ENCODE results near the gene MACROD2. TPM values are rescaled to one million over a fixed set of nuclear protein-coding genes. Genes with fewer than 3 reads are reported as not detected.

MACROD2 gene
- total and polyA plus RNA-seq, 4 donors: 13.0 to 67.1 (median 20.7) TPM

- H3K9me3 ChIP-seq (ENCODE audit: control insufficient read depth in 4 of 4, insufficient read depth in 3 of 4, low read length in 3 of 4): no peaks in the 10 kb centered on the region
- H3K4me1 ChIP-seq (ENCODE audit: control insufficient read depth in 5 of 5, insufficient read depth in 5 of 5, low read length in 5 of 5): peaks cover 0 to under 1% (median 0%) of the 10 kb centered on the region in 5 donors
- WGBS, 2 donors: 90 to 96% methylated on average over 1 of the region's 1 CpG
- no peak overlapping the region for H3K9ac ChIP-seq (ENCODE audit: insufficient read depth in 1 of 2, low read length in 2 of 2)
- ATAC-seq (ENCODE audit: insufficient read depth, low FRiP score) (no peak), DNase-seq (no peak)
- no peak overlapping the region for H3K27ac ChIP-seq (ENCODE audit: low read depth in 1 of 2, low read length in 1 of 2)
- H3K4me3 ChIP-seq: no peak overlapping the region
- TF ChIP-seq, protein P1, sequence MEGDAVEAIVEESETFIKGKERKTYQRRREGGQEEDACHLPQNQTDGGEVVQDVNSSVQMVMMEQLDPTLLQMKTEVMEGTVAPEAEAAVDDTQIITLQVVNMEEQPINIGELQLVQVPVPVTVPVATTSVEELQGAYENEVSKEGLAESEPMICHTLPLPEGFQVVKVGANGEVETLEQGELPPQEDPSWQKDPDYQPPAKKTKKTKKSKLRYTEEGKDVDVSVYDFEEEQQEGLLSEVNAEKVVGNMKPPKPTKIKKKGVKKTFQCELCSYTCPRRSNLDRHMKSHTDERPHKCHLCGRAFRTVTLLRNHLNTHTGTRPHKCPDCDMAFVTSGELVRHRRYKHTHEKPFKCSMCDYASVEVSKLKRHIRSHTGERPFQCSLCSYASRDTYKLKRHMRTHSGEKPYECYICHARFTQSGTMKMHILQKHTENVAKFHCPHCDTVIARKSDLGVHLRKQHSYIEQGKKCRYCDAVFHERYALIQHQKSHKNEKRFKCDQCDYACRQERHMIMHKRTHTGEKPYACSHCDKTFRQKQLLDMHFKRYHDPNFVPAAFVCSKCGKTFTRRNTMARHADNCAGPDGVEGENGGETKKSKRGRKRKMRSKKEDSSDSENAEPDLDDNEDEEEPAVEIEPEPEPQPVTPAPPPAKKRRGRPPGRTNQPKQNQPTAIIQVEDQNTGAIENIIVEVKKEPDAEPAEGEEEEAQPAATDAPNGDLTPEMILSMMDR (IDR thresholded peaks at IDR 0.05; ENCODE audit: control extremely low read depth, extremely low read depth): no peak
- peaks cover 0 to 14% (median 8%) of the 10 kb centered on the region in 3 donors for H3K27me3 ChIP-seq (ENCODE audit: control insufficient read depth in 3 of 3, insufficient read depth in 3 of 3, low read length in 2 of 3)
- no peaks in the 10 kb centered on the region for H3K36me3 ChIP-seq (ENCODE audit: control insufficient read depth in 4 of 4, insufficient read depth in 4 of 4, low read length in 4 of 4)
Observed at GRCh38 chr20:14000917-14001316, 5.6 kb downstream of the MACROD2 start.

DNA sequence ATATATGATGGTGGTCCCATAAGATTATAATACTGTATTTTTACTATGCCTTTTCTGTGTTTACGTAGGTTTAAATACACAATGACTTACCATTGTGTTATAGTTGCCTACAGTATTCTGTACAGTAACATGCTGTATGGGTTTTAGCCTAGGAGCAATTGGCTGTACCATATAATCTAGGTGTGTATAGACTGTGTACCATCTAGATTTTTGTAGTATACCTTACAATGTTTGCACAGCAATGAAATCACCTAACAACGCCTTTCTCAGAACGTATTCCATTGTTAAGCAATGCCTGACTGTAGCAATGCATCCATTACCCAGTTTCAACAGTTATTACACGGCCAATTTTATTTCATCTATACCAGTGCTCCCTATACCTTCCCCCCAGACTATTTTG is 10.7 kb downstream of the MACROD2 start:
- no peak overlapping the region for H3K27ac ChIP-seq (ENCODE audit: low read depth in 1 of 2, low read length in 1 of 2)
- H3K4me1 ChIP-seq (ENCODE audit: control insufficient read depth in 5 of 5, insufficient read depth in 5 of 5, low read length in 5 of 5): no peaks in the 10 kb centered on the region
- WGBS, 2 donors: 91 to 94% methylated on average over 4 of the region's 4 CpGs
- H3K27me3 ChIP-seq (ENCODE audit: control insufficient read depth in 3 of 3, insufficient read depth in 3 of 3, low read length in 2 of 3): no peaks in the 10 kb centered on the region
- TF ChIP-seq, protein P1 (IDR thresholded peaks at IDR 0.05; ENCODE audit: control extremely low read depth, extremely low read depth): no peak
- no peaks in the 10 kb centered on the region for H3K36me3 ChIP-seq (ENCODE audit: control insufficient read depth in 4 of 4, insufficient read depth in 4 of 4, low read length in 4 of 4)
- H3K9me3 ChIP-seq (ENCODE audit: control insufficient read depth in 4 of 4, insufficient read depth in 3 of 4, low read length in 3 of 4): no peaks in the 10 kb centered on the region
- H3K9ac ChIP-seq (ENCODE audit: insufficient read depth in 1 of 2, low read length in 2 of 2): no peak overlapping the region
- H3K4me3 ChIP-seq: no peak overlapping the region
- no peak for ATAC-seq (ENCODE audit: insufficient read depth, low FRiP score)
- no peak for DNase-seq

- DNase-seq (no peak), ATAC-seq (ENCODE audit: insufficient read depth, low FRiP score) (no peak)
- no peak overlapping the region for H3K27ac ChIP-seq (ENCODE audit: low read depth in 1 of 2, low read length in 1 of 2)
- no peak overlapping the region for H3K4me3 ChIP-seq
- TF ChIP-seq, protein P1 (IDR thresholded peaks at IDR 0.05; ENCODE audit: control extremely low read depth, extremely low read depth): no peak
- no peaks in the 10 kb centered on the region for H3K36me3 ChIP-seq (ENCODE audit: control insufficient read depth in 4 of 4, insufficient read depth in 4 of 4, low read length in 4 of 4)
- H3K27me3 ChIP-seq (ENCODE audit: control insufficient read depth in 3 of 3, insufficient read depth in 3 of 3, low read length in 2 of 3): no peaks in the 10 kb centered on the region
- H3K4me1 ChIP-seq (ENCODE audit: control insufficient read depth in 5 of 5, insufficient read depth in 5 of 5, low read length in 5 of 5): no peaks in the 10 kb centered on the region
- no peaks in the 10 kb centered on the region for H3K9me3 ChIP-seq (ENCODE audit: control insufficient read depth in 4 of 4, insufficient read depth in 3 of 4, low read length in 3 of 4)
- WGBS, 2 donors: 65 to 85% methylated on average over 2 of the region's 2 CpGs
- no peak overlapping the region for H3K9ac ChIP-seq (ENCODE audit: insufficient read depth in 1 of 2, low read length in 2 of 2)
Observed at GRCh38 chr20:14009208-14009607, 13.9 kb downstream of the MACROD2 start.

DNA sequence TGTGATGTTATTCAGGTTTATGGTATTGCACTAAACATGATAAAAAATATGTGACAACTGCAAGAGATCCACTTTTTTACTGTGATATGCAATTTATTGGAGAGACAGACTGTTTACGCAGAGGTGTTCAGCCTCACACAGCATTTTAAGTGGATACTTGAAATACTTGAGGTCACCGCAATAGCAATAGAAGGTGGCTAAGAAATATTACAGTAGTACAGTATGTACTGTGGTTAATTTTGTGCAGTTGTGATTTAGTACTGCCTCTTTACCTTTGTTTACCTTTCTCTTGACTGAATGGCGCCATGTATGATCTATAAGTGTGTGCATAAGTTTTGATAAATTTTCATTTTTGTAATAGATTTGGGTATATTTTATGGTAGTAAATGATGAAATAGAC is 17.4 kb downstream of the MACROD2 start:
- H3K4me1 ChIP-seq (ENCODE audit: control insufficient read depth in 5 of 5, insufficient read depth in 5 of 5, low read length in 5 of 5): no peaks in the 10 kb centered on the region
- H3K4me3 ChIP-seq: no peak overlapping the region
- peaks cover 0 to 3% (median under 1%) of the 10 kb centered on the region in 4 donors for H3K9me3 ChIP-seq (ENCODE audit: control insufficient read depth in 4 of 4, insufficient read depth in 3 of 4, low read length in 3 of 4)
- 74 to 84% methylated on average over 3 of the region's 3 CpGs for WGBS, 2 donors
- peak; percentile 34 for ATAC-seq (ENCODE audit: insufficient read depth, low FRiP score)
- TF ChIP-seq, protein P1 (IDR thresholded peaks at IDR 0.05; ENCODE audit: control extremely low read depth, extremely low read depth): no peak
- no peak overlapping the region for H3K9ac ChIP-seq (ENCODE audit: insufficient read depth in 1 of 2, low read length in 2 of 2)
- DNase-seq: peak in 2 of 3 donors; percentile 13 to 15
- H3K36me3 ChIP-seq (ENCODE audit: control insufficient read depth in 4 of 4, insufficient read depth in 4 of 4, low read length in 4 of 4): no peaks in the 10 kb centered on the region
- no peak overlapping the region for H3K27ac ChIP-seq (ENCODE audit: low read depth in 1 of 2, low read length in 1 of 2)
- no peaks in the 10 kb centered on the region for H3K27me3 ChIP-seq (ENCODE audit: control insufficient read depth in 3 of 3, insufficient read depth in 3 of 3, low read length in 2 of 3)

Measured in lung (tissue), 12 donors.